Fibroblast of lung (primary cell): ENCODE results near the gene SCYGR3. TPM values are rescaled to one million over a fixed set of nuclear protein-coding genes. Genes with fewer than 3 reads are reported as not detected.

ENCODE experiments used
- DNase-seq, 2 donors: peaks; one replicate each; pipeline versions ENCODE4 v3.0.0 to v3.0.0-alpha.2; 2010; ENCODE audit warnings: low read depth in 2 of 2
- H2AFZ ChIP-seq: 2 replicates; pipeline ENCODE4 v1.5.1; 2012; ENCODE audit warnings: low read length, control low read depth, inconsistent platforms
- H3K27ac ChIP-seq: 2 replicates; pipeline ENCODE4 v1.5.1; 2011; ENCODE audit warnings: low read length, control low read depth; ENCODE audit not compliant: insufficient read depth
- H3K27me3 ChIP-seq: 2 replicates; pipeline ENCODE4 v1.5.1; 2011; ENCODE audit warnings: mild to moderate bottlenecking, low read length; ENCODE audit not compliant: control insufficient read depth, insufficient read depth
- H3K36me3 ChIP-seq: 2 replicates; pipeline ENCODE4 v1.5.1; 2011; ENCODE audit warnings: low read length; ENCODE audit not compliant: control insufficient read depth, insufficient read depth
- H3K4me1 ChIP-seq: 2 replicates; pipeline ENCODE4 v1.5.1; 2011; ENCODE audit warnings: low read length; ENCODE audit not compliant: control insufficient read depth, insufficient read depth; ENCODE audit errors: extremely low read depth
- H3K4me2 ChIP-seq: 2 replicates; pipeline ENCODE4 v1.5.1; 2011; ENCODE audit warnings: low read length, control low read depth; ENCODE audit not compliant: insufficient read depth; ENCODE audit errors: extremely low read depth
- H3K4me3 ChIP-seq, 4 experiments: fragments of 200-600 bp in 1 of 4; sonication (generic) in 1 of 4; replicated peaks in 1 of 4; 2 replicates each; pipeline ENCODE4 v1.5.1; 2011 to 2016; ENCODE audit warnings: low read length in 4 of 4, low read depth in 3 of 4, mild to moderate bottlenecking in 3 of 4, control low read depth in 2 of 4, inconsistent platforms in 1 of 4, mixed read lengths in 1 of 4; ENCODE audit not compliant: insufficient read depth in 1 of 4; ENCODE audit errors: control extremely low read depth in 1 of 4
- H3K79me2 ChIP-seq: 2 replicates; pipeline ENCODE4 v1.5.1; 2012; ENCODE audit warnings: mild to moderate bottlenecking, low read length, inconsistent platforms; ENCODE audit not compliant: control insufficient read depth, insufficient read depth
- H3K9ac ChIP-seq: 2 replicates; pipeline ENCODE4 v1.5.1; 2011; ENCODE audit warnings: mild to moderate bottlenecking, low read length, control low read depth; ENCODE audit not compliant: insufficient read depth
- H3K9me3 ChIP-seq: 2 replicates; pipeline ENCODE4 v1.5.1; 2012; ENCODE audit warnings: low read depth, low read length; ENCODE audit not compliant: control insufficient read depth, insufficient read depth
- H4K20me1 ChIP-seq: 2 replicates; pipeline ENCODE4 v1.5.1; 2011; ENCODE audit warnings: low read length; ENCODE audit not compliant: control insufficient read depth, insufficient read depth; ENCODE audit errors: extremely low read depth
- CTCF ChIP-seq, 2 donors: IDR thresholded peaks in 1 of 2; conservative IDR thresholded peaks in 1 of 2; 1 replicate in 1 of 2; 2 replicates in 1 of 2; pipeline ENCODE4 v1.5.1; 2011 to 2012; ENCODE audit warnings: low read length in 2 of 2, control low read depth in 1 of 2, inconsistent platforms in 1 of 2, low read depth in 1 of 2, mild to moderate bottlenecking in 1 of 2
- EZH2 ChIP-seq: IDR thresholded peaks from 2 replicates; pipeline ENCODE4 v1.5.1; 2012; ENCODE audit warnings: low read length, control low read depth, mild to moderate bottlenecking; ENCODE audit errors: missing control alignments
- polyA plus RNA-seq, 2 donors: library from polyadenylated mRNA; depleted of rRNA in 1 of 2; stranded (reverse) in 1 of 2; unstranded in 1 of 2; fragments of >200 nt; gene quantifications; 2 replicates each; pipeline ENCODE4 v1.2.1, GENCODE V29; 2011 to 2012; ENCODE audit warnings: missing spikeins in 1 of 2
- total RNA-seq: library from RNA; depleted of rRNA; stranded (reverse); fragments of >200 nt; gene quantifications from 2 replicates; pipeline ENCODE4 v1.2.1, GENCODE V29; 2014

SCYGR3 gene
- total and polyA plus RNA-seq, 2 donors (not counting 1 experiment from before 2014, with no cell fraction given), result not detected

GRCh38 chr2:227610123-227610522 lies 4.5 kb downstream of the SCYGR3 start:
- no peak overlapping the region for H2AFZ ChIP-seq
- no peaks in the 10 kb centered on the region for H4K20me1 ChIP-seq
- no peak overlapping the region for H3K9ac ChIP-seq
- no peak overlapping the region for H3K4me3 ChIP-seq
- H3K27me3 ChIP-seq, result no peaks in the 10 kb centered on the region
- DNase-seq, result no peak
- no peak overlapping the region for H3K4me2 ChIP-seq
- H3K27ac ChIP-seq, result no peak overlapping the region
- no peaks in the 10 kb centered on the region for H3K9me3 ChIP-seq
- H3K4me1 ChIP-seq, result no peaks in the 10 kb centered on the region
- H3K79me2 ChIP-seq, result no peaks in the 10 kb centered on the region
- TF ChIP-seq CTCF (conservative IDR thresholded peaks at IDR 0.05 in 1 of 2, IDR thresholded peaks at IDR 0.05 in 1 of 2; ENCODE audit: low read depth in 1 of 2, low read length in 2 of 2), result no peak
- TF ChIP-seq EZH2, result no peak
- H3K36me3 ChIP-seq, result no peaks in the 10 kb centered on the region

- no peaks in the 10 kb centered on the region for H3K4me1 ChIP-seq
- H3K79me2 ChIP-seq, result no peaks in the 10 kb centered on the region
- H3K4me3 ChIP-seq, result no peak overlapping the region
- no peaks in the 10 kb centered on the region for H3K36me3 ChIP-seq
- no peak overlapping the region for H3K4me2 ChIP-seq
- TF ChIP-seq EZH2 (no peak), CTCF (conservative IDR thresholded peaks at IDR 0.05 in 1 of 2, IDR thresholded peaks at IDR 0.05 in 1 of 2; ENCODE audit: low read depth in 1 of 2, low read length in 2 of 2) (no peak)
- H3K9me3 ChIP-seq, result no peaks in the 10 kb centered on the region
- no peak overlapping the region for H2AFZ ChIP-seq
- no peaks in the 10 kb centered on the region for H3K27me3 ChIP-seq
- H4K20me1 ChIP-seq, result no peaks in the 10 kb centered on the region
- H3K9ac ChIP-seq, result no peak overlapping the region
- H3K27ac ChIP-seq, result no peak overlapping the region
- DNase-seq, result no peak
Observed at GRCh38 chr2:227608561-227609338, 5.9 kb downstream of the SCYGR3 start.

GRCh38 chr2:227607941-227608340 lies 6.7 kb downstream of the SCYGR3 start:
- Histone ChIP-seq H3K4me2 (no peak overlapping the region), H3K27ac (no peak overlapping the region), H3K79me2 (no peaks in the 10 kb centered on the region), H2AFZ (no peak overlapping the region), H3K4me3 (no peak overlapping the region), H3K27me3 (no peaks in the 10 kb centered on the region), H3K4me1 (no peaks in the 10 kb centered on the region), H3K36me3 (no peaks in the 10 kb centered on the region), H3K9me3 (no peaks in the 10 kb centered on the region), H4K20me1 (no peaks in the 10 kb centered on the region), H3K9ac (no peak overlapping the region)
- no peak for DNase-seq
- TF ChIP-seq CTCF (conservative IDR thresholded peaks at IDR 0.05 in 1 of 2, IDR thresholded peaks at IDR 0.05 in 1 of 2; ENCODE audit: low read depth in 1 of 2, low read length in 2 of 2) (no peak), EZH2 (no peak)
